Activated CD8-positive, alpha-beta memory T cell treated with anti-CD3 and anti-CD28 coated beads for 24 hours (primary cell): ENCODE results near the gene HLA-DOA.
A peak's percentile ranks its signal among the peaks of the same experiment; 100 is the strongest.

Experiments
- DNase-seq: peaks from one replicate; pipeline ENCODE4 v3.0.0-alpha.2; 2020

HLA-DOA gene

DNA sequence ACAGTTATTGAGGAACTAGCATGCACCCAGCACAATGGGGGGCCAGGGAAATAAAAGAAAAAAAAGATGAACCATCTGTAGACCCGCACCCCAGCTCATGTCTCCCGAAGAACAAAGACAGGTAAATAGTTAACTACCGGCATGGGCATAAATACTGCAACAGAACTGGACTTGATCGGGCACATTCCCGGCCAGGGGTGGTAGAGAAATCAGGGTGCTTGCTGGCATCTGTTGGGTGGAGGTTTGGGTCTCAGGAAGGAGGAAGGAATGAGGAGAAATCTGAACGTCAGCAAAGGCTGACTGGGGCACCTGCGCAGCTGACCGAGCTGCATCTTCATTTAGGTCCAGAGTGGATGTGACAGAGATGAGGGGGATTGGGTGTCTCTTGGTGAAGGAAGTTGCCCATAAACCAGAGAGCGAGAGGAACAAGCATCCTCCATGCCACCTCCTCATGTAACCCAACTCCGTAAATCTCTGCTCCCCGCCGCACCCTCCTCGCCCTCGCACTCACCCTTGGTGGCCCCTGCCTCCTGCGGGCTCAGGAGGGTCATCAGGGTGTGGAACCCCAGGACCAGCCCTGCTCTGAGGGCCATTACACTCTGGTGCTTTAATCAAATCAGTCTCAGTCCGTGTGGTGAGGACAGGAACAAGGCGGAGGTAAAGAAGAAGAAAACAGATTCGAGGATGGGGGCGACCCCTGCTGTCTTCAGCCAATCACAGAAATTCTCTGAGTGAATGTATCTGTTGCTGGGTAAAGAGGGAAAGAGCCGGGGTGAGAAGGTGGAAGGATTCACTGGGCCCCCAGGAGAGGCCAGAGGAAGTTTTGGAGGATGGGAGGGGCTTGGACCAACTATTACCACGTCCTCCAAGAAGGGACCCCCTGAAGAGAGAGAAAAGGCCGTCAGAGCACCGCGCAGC lies at the start of gene HLA-DOA:
Gene HLA-DOA, minus strand, starts transcription at position 648 of the 918 bp plus-strand sequence.
- peak; percentile 77 for DNase-seq

DNA sequence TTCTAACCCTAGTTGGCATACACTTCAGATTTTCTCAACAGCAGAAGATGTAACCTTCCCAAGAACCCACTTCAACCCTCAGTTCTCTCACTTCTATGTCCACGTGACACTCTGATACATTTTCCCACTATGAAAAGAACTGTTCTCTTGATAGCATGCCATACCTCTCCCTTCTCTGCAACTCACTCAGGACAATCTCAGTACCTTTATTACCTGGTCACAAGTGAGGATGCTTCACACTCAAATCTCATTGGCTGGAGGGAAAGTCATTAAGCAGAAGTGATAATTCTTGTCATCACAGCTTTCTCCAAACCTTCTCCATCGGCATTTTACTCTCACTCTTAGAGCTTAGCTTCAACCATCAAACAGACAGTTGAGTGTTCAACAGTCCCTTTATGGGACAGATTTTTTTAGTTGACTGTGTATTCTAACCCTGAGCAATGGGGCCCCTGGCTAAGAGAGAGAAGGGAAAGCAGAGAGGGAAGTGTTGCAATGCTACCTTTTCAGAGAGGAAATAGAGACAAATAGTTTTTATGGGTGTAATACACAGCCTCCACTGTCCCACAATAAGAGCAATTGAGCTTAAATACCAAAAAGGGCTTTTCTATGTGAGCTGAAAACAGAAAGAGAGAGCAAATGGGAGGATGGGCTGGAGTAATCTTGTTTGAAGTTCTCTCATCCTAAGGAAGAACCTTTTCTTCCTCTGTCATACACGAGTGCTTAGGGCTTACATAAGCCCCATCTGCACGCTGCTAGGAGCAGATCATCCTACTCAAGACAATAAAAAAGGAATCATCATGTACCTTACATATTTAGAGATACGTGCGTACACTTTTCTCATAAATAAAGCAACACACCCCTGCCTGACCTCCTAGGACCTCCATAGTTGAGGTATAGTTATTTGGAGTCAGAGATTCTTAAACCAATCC lies 48.1 kb upstream of the HLA-DOA start:
- no peak for DNase-seq

DNA sequence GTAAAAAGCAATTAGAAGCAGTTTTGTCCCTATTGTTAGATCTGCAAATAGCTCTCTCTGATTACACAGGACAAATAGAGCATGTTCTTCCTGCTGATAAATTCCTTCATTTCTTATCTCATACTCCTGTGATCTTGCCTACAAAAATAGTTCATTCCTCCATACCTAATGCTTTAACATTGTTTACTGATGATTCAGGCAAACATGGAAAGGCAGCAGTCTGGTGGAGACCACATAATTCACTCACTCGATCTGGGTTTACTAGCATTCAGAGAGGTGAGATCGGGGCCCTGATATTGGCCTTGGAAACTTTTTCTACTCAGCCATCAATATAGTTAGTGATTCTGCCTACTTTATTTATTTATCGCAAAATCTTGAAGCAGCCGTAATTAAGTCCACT lies 43.8 kb upstream of the HLA-DOA start:
- no peak for DNase-seq

DNA sequence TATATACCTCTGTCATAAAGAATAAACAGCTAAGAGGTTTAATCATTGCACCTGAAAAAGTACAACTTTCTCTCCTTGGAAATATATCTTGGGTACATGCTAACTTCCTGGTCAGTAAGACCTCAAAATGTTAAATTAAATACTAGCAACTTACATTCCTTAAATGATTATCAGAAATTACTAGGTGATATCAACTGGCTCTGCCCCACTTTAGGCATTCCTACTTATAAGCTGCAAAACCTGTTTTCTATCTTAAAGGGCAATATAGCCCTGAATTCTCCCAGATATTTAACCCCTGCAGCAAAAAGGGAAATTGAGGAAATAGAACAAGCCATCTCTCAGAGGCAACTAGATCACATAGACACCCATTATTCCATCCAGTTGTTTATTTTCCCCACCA lies 43.2 kb upstream of the HLA-DOA start:
- DNase-seq: no peak

DNA sequence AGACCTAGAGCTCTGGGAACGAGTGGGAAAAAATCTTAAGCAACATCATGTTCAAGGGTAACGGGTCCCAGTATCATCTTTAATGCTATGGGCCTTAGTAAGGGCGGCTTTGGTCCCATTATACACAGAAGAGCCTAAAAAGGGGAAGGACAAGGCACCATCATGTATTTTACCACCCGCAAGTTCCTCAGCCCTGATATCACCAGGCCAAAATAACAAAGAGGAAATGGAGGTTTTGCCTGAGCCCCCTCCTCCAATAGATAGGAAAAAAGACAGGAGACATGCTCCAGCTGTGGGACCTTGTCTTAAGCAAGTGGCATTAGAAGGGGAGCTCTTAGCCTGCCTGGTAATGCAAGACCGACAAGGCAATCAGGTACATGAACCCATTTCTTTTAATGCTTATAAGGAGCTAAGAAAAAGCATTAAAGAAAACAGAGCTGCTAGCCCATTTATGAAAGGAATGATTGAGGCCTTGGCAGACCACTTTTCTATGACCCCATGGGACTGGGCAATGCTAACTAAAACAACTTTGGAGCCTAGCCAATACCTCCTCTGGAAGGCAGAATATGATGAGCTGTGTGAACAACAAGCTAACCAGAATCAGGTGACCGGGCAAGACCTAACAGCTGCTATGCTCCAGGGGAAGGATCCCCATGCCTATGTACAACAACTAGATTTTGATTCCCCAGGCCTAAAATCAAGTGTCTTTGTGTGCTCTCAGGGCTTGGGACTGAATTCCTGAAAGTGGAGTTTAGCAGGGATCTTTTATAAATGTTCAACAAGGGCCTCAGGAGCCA lies 40.8 kb upstream of the HLA-DOA start:
- no peak for DNase-seq

DNA sequence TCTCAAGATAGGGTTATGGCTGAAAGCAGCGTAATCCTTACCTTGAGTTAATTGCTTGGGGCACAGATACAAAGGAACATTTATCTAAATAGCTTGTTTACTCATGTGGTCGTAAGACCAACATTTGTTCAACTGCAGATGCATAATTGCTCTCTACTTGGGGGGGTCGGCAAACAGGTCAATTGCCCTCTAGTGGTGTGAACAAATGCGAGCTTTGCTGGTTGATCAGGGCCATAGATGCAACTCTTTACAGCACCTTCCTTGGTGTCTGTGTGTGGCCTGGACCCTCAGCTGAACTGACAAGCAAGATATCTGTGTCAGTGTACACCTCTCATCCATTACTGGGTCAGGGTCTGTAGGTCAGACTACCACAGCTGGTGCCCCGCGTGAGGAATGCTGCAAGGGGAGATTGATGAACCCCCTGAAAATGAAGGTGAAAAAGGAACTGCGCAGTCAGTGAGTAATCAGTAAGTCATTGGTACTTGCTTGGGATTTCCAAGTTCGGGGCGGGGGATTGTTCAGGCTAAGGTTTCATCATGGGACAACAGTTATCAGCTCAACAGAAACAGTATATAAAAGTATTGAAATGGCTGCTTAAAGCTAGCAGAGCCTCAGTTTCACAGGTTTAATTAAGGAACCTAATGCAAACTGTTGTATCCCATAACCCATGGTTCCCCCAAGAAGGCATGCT lies 40.1 kb upstream of the HLA-DOA start:
- no peak for DNase-seq

DNA sequence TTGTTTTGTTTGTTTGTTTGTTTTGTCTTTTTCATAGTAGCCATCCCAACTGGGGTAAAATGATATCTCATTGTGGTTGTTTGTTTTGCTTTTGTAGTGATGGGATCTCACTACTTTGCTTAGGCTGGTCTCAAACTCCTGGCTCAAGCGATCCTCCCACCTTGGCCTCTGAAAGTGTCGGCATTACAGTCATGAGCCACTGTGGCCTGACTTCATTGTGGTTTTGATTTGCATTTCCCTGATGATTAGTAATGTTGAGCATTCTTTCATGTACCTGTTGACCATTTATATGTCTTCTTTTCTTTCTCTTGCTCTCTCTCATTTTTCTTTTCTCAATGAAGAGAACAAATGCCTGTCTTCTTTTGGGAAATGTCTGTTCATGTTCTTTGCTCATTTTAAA lies 30.8 kb upstream of the HLA-DOA start:
- no peak for DNase-seq

DNA sequence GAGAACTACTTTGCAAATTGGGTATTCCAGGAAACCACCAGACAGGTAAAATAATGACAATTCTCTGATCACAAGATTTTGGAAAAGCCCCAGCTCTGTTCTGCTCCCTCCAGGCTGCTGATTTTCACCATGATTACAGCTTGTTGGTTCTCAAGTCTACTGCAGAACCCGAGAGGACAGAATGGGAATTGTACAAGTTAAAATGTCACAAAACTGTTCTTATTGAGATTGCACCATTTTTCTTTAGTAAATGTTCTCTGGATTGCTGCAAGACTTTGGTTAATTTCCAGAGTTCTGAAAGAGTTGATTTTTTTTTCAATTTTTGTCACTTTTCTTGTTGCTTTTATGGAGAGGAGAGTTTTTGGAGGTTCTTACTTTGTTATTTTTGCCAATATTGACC lies 27.1 kb upstream of the HLA-DOA start:
- no peak for DNase-seq

DNA sequence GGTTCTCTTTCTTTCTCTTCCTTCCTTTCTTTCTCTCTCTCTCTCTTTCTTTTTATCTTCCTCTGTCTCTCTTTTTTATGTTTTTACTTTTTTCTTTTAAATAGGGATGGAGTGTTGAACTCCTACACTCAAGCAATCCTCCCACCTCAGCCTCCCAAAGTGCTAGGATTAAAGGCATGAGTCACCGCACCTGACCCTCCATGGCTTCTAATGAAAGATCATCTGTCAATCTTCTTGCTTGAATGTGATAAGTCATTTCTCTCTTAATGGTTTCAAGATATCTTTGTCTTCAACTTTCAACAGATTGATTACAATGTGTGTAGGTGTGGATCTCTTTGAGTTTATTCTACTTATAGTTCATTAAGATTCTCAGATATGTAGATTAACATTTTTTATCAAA lies 25.2 kb upstream of the HLA-DOA start:
- DNase-seq: no peak

DNA sequence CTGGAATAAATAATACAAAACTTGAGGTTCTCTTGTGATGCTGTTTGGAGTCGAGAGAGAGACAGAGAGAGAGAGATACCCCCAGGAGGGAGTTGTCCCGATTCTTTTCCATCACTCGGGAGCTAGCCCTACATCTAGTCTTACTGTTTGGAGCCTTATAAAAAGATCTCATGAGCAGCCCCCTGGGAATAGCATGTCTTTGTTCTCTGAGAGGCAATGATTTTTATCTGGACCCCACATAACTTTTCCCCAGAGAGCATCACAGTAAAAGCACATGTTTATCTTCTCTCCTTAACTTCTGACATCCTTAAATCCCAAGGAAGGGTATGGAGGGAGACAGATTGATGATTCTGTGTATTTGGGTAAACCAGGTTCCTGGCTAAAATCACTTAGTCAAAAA lies 20.9 kb upstream of the HLA-DOA start:
- DNase-seq: no peak

DNA sequence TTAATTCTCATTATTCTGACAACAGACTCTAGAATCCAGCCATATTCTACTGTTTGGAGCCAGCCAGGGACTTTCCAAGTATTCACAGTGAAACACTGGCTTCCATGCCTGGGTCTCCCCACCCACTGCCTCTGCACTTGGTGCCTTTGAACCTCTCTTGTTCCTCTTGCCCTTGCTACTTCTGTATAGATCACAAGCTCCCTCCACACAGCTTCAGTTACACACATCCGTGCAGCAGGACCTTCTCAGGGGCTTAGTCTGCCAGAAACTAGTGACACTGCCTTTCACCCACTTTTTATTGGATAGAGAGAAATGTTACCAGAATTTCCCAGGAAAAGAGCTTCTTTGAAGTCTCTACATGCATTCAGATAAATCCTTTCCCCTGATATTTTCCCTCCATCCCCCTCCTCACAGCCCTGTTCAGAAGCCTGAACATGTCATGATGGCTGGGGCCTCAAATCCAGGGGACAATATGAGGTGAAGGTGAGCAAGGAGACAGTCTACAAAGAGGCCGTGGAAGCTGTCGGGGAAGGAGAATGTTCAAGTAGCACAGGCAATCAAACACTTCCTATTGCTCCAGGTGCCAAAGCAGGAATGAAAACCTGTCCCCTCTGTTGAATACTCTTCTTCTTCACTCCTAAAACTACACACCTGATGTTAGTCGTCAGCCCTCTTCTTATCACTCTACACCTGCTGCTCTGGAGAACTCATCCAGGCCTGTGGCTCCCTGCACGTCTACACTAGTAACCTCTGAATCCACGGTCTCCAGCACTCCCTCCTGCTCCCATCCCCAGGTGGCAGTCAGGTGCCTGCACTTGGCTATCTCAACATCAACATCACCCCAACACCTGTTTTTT lies 20.2 kb upstream of the HLA-DOA start:
- DNase-seq: no peak

DNA sequence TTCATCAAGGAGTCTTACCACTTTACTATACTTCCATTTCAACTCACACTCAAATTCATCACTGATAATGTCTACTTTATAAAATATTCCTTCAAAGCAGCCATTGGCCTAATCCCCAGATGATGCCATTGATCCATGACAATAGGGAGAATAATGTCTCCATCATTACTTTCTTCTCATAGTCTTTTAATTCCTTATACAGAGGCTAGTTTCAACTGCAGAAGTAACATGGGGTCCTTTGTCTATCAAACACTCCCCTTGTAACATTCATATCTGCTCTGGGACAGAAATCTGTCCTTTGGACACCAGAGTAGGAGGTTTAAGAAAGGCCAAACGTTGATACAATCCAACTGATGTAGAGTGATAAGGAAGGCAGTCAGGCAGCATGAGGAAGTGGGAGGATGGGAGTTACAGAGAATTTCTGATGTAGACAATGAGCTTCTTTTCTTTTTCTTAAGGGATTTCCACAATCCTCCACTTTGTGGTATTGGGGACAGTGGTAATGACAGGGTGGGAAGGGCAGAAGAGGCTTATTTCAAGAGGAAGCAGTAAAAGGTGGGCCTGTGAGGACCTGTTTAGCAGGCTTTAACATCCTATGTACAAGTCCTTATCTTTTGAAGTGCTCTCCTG lies 18.9 kb upstream of the HLA-DOA start:
- no peak for DNase-seq

DNA sequence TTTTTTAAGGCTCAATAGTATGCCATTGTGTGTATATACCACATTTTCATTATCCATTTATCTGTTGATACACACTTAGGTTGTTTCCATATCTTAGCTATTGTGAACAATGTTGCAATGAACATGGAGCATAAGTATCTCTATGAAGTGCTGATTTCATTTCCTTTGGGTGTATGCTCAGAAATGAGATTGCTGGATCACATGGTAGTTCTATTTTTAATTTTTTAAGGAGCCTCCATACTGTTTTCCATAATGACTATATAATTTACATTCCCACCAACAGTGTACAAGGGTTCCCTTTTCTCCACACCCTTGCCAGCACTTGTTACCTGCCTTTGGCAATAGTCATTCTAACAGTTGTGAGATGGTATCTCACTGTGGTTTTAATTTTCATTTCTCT lies 15.1 kb upstream of the HLA-DOA start:
- DNase-seq: no peak

DNA sequence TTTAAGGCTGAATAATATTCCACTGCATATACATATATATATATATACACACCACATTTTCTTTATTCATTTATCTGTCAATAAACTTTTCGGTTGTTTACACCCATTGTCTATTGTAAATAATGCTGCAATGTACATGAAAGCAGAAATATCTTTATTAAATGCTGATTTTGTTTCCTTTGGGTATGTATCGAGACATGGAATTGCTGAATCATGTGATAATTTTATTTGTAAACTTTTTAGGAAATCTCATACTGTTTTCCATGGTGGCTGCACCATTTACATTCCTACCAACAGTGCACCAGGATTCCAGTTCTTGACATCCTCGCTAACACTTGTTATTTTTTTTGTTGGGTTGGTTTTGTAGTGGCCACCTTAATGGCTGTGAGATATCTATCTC lies 14.1 kb upstream of the HLA-DOA start:
- DNase-seq: no peak

DNA sequence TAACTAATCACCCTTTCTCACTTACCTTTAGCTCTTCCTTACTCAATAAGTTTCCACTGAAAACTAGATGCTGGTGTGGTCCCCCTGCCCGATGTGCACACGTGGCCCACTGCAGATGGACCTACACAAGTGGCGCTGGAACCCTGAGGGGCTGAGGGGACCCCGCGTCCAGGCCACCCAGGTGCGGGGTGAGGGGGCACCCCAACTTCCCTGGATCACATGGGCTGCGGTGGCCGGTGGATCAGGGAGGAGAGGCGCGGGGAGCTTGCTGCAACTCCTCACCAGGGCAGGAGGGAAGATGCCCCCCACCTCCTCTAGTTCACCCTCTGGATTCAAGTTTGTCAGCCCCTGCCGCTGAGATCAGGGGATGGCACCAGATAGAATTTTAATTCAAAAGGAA lies 12.5 kb upstream of the HLA-DOA start:
- DNase-seq: no peak

DNA sequence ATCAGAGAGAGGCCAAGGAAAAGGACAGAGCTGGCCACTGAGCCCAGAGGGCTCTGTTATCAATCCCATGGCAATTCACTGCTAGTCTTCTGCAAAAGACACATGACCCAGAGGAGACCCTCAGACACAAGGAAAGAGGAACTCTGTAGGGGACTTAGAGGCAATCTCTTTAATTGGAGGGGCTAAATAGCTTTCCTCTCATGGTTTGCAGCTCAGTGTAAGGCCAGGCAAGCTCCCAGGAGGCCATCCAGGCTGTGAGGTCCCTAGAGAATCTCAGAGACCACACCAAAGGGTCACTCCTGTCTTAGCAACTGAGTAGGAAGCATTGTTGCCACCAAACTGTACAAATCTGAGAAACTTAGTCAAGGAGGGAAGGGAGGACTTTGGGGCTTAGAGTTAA lies 10.0 kb upstream of the HLA-DOA start:
- DNase-seq: no peak

DNA sequence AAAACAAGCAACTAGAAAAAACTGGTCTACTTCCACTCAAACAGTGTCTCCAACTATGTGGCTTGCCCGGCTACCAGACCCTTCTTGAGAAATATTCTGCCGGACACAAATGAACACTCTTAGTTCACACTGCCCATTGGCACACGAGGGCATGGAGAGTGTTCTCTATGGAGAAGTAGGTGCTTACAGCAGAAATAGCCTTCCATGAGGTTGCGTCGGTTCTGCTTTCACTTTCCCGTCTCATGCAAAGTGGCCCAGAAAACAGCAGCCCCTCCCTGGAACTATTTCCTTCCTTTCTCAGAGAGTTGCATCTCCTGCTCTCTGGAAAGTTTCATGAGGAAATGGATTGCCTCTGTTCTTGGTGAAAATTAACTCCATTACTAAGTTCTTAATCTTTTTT lies 9.5 kb upstream of the HLA-DOA start:
- no peak for DNase-seq

DNA sequence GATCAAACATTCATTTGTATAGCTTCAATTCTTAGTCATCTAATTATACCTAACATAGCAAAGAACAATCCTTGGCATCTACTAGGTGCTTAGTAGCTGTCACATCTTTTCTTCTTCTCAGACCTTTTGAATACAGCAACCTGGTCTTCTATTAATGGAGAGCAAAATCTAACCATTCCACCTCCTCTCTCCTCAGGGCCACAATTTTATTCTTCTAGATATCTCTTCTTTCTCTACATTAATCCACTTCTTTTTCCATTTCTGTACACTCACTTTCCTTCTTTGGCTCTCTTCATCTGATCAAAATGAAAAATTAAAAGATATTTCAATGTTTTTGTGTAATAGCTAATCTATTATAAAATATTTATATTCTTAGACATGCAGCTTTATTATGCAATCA lies 9.0 kb upstream of the HLA-DOA start:
- no peak for DNase-seq

DNA sequence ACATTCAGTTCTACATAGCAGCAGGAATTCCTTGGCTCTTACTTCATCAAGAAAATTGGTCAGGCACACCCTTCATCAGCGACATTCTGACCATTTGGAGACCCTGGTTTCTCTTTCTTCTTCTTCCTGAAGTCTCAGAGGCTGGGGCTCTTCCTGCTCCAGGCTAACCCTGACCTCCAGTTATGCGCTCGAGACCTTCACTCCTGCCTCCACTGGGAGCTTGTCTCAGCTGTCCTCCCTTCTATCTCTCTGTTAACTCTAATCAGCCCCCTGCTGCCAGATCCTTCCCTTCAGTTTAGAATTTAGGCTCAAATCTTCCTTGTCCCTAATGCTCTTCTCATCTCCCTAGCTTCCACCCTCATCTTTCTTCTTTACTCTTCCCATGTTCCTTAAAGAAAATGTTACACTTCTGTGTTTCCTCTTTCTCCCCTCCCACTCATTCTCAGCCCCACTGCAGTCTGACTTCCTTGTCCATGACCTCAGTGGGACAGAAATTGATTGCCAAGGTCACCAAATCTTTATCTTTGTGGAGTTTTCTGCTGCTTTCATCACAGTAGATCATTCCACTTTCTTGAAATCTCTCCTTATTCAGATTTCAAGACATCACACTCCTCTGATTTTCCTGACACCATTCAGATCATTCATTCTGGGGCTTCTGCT lies 8.4 kb upstream of the HLA-DOA start:
- DNase-seq: no peak

DNA sequence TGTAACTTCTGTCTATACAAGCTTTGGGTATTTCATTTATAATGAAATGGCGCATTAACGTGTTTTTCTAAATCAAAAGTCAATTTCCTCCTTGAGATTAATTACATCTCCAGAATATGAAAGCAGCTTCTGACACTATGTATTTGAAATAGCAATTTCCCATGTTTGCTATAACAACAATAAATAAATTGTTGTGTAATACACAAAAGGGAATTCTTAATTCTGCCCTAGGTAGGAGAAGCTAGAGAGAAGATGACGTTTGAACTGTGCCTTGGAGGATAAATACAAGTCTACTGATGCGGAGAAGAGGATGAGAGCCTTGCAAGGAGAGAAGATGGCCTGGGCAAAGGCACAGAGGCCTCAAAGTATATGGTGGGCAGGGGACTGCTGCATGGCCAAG lies 7.6 kb upstream of the HLA-DOA start:
- no peak for DNase-seq
